Neural progenitor cell (in vitro differentiated cells): Measurements from ENCODE around the gene ENC1. TPM values are rescaled to one million over a fixed set of nuclear protein-coding genes. Genes with fewer than 3 reads are reported as not detected.

ENCODE experiments used
- DNase-seq: peaks from one replicate; pipeline ENCODE4 v3.0.0-alpha.2; 2016; ENCODE audit warnings: low spot score
- H2AFZ ChIP-seq: fragments of 200-600 bp; sonication (generic); replicated peaks from 2 replicates; pipeline ENCODE4 v1.6.1; 2016; ENCODE audit warnings: antibody characterized with exemption
- H3F3A ChIP-seq: fragments of 200-600 bp; sonication (generic); 2 replicates; pipeline ENCODE4 v1.6.1; 2016; ENCODE audit warnings: antibody characterized with exemption, low read depth
- H3K27ac ChIP-seq: fragments of 200-600 bp; sonication (generic); 2 replicates; pipeline ENCODE4 v1.5.1; 2016; ENCODE audit warnings: mild to moderate bottlenecking
- H3K27me3 ChIP-seq: fragments of 200-600 bp; sonication (generic); 2 replicates; pipeline ENCODE4 v1.6.1; 2016; ENCODE audit warnings: mild to moderate bottlenecking, moderate library complexity
- H3K36me3 ChIP-seq: fragments of 200-600 bp; sonication (generic); 2 replicates; pipeline ENCODE4 v1.5.1; 2016
- H3K4me1 ChIP-seq: fragments of 200-600 bp; sonication (generic); 2 replicates; pipeline ENCODE4 v1.6.1; 2016; ENCODE audit warnings: mixed run types
- H3K4me2 ChIP-seq: fragments of 200-600 bp; sonication (generic); 2 replicates; pipeline ENCODE4 v1.6.1; 2016
- H3K4me3 ChIP-seq: fragments of 200-600 bp; sonication (generic); 2 replicates; pipeline ENCODE4 v1.5.1; 2016
- H3K79me2 ChIP-seq: fragments of 200-600 bp; sonication (generic); 2 replicates; pipeline ENCODE4 v1.6.1; 2016; ENCODE audit warnings: low read depth
- H3K9ac ChIP-seq: fragments of 200-600 bp; sonication (generic); 2 replicates; pipeline ENCODE4 v1.6.1; 2016
- H3K9me3 ChIP-seq: fragments of 200-600 bp; sonication (generic); 2 replicates; pipeline ENCODE4 v1.5.1; 2016; ENCODE audit warnings: low read depth
- H4K20me1 ChIP-seq: fragments of 200-600 bp; sonication (generic); 2 replicates; pipeline ENCODE4 v1.6.1; 2016; ENCODE audit warnings: low read depth
- H3K27ac Mint-ChIP-seq: 3 replicates; pipeline ENCODE4 v1.8.0; 2021; ENCODE audit warnings: mixed read lengths
- H3K27me3 Mint-ChIP-seq: 2 replicates; pipeline ENCODE4 v1.8.0; 2022; ENCODE audit warnings: low read depth, mild to moderate bottlenecking, inconsistent platforms, moderate library complexity, mixed read lengths; ENCODE audit not compliant: insufficient read depth
- H3K36me3 Mint-ChIP-seq: 3 replicates; pipeline ENCODE4 v1.8.0; 2021; ENCODE audit warnings: mixed read lengths
- H3K4me1 Mint-ChIP-seq: 3 replicates; pipeline ENCODE4 v1.8.0; 2021; ENCODE audit warnings: mixed read lengths
- H3K4me3 Mint-ChIP-seq: 3 replicates; pipeline ENCODE4 v1.8.0; 2021; ENCODE audit warnings: mild to moderate bottlenecking, moderate library complexity, mixed read lengths
- H3K9me3 Mint-ChIP-seq: 3 replicates; pipeline ENCODE4 v1.8.0; 2020; ENCODE audit warnings: mixed read lengths
- EZH2 ChIP-seq: fragments of 200-600 bp; sonication (generic); IDR thresholded peaks from 2 replicates; pipeline ENCODE4 v1.6.1; 2017; ENCODE audit warnings: antibody characterized with exemption, mild to moderate bottlenecking, moderate library complexity
- EZH2phosphoT487 ChIP-seq: fragments of 200-600 bp; sonication (generic); IDR thresholded peaks from 2 replicates; pipeline ENCODE4 v1.6.1; 2017; ENCODE audit warnings: antibody characterized with exemption
- total RNA-seq: library from RNA; depleted of rRNA; stranded (reverse); fragments of >200 nt; gene quantifications from 2 replicates; pipeline ENCODE4 v1.2.3, GENCODE V29; 2015; ENCODE audit warnings: low replicate concordance
- TF ChIP-seq, protein P1 (sequence below): fragments of 200-600 bp; sonication (generic); IDR thresholded peaks from 2 replicates; pipeline ENCODE4 v1.5.1; 2017; ENCODE audit warnings: antibody characterized with exemption, mild to moderate bottlenecking

ENC1 gene
- total RNA-seq, 1 donor from 2014 or later = 73.8 TPM

DNA sequence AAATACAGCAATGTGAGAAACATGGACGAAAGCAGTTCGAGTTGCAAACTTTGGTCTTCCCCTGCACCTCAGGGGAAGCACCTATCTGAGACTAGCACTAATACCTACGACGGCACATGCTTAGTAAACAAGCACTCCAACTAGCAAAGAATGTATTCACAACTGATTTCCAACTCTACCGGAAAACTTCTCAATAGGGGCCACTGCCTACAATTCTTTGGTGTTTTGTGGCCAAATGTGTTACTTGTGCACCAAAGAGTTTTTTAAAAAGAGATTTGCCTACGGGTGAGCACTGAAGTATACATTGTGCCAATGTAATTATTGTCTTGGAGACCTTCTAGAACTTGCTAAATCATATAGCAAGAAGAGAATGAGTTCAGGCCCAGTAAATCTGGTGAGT is 12.2 kb downstream of the ENC1 start:
- peaks cover 74% of the 10 kb centered on the region for H3F3A ChIP-seq
- no peaks in the 10 kb centered on the region for H3K27me3 ChIP-seq
- peaks cover 60% of the 10 kb centered on the region for H3K79me2 ChIP-seq
- peaks cover 66% of the 10 kb centered on the region for H3K4me1 ChIP-seq
- no peak overlapping the region for H3K9ac ChIP-seq
- no peak overlapping the region for H2AFZ ChIP-seq
- H3K4me3 Mint-ChIP-seq = no peak overlapping the region
- H3K4me1 Mint-ChIP-seq = peaks cover 98% of the 10 kb centered on the region
- H3K9me3 ChIP-seq = no peaks in the 10 kb centered on the region
- H3K4me2 ChIP-seq = peak overlapping the region; percentile 49
- DNase-seq = no peak
- H3K9me3 Mint-ChIP-seq = no peaks in the 10 kb centered on the region
- H3K4me3 ChIP-seq = no peak overlapping the region
- TF ChIP-seq EZH2phosphoT487 = no peak
- TF ChIP-seq, protein P1, sequence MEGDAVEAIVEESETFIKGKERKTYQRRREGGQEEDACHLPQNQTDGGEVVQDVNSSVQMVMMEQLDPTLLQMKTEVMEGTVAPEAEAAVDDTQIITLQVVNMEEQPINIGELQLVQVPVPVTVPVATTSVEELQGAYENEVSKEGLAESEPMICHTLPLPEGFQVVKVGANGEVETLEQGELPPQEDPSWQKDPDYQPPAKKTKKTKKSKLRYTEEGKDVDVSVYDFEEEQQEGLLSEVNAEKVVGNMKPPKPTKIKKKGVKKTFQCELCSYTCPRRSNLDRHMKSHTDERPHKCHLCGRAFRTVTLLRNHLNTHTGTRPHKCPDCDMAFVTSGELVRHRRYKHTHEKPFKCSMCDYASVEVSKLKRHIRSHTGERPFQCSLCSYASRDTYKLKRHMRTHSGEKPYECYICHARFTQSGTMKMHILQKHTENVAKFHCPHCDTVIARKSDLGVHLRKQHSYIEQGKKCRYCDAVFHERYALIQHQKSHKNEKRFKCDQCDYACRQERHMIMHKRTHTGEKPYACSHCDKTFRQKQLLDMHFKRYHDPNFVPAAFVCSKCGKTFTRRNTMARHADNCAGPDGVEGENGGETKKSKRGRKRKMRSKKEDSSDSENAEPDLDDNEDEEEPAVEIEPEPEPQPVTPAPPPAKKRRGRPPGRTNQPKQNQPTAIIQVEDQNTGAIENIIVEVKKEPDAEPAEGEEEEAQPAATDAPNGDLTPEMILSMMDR = no peak
- TF ChIP-seq EZH2 = no peak
- H3K27ac Mint-ChIP-seq = peak overlapping the region; percentile 98
- peaks cover 7% of the 10 kb centered on the region for H3K27me3 Mint-ChIP-seq
- H3K36me3 Mint-ChIP-seq = peaks cover 19% of the 10 kb centered on the region
- peak overlapping the region; percentile 81 for H3K27ac ChIP-seq
- peaks cover 7% of the 10 kb centered on the region for H3K36me3 ChIP-seq
- peaks cover 56% of the 10 kb centered on the region for H4K20me1 ChIP-seq

DNA sequence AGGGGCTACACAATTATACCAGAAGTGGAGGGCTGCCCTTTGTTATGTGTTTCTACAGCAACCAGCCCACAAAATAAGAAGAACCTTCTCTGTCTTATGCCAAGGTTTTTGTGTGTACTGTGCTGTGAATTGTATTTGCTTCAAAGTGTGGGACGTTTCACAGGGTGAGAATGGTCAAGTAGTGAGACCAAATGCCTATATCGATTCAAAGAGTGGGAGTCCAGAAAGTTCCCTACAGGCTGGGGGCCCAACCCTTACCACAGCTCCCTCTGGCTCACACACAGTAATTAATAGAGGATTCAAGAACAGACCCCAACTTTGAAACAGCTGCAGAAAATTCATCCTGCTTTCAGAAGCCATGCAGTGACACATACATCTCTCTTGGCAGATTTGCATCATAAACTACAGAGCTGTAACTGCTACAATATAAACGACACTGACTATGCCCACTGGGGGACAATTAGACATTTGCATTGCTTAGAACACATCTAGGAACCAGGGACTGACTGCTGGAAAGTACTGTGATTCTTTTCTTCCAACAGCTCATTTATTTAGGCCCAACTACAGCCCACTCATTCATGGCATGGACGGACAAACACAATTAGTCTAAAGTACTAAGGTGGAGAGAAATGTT is 12.8 kb downstream of the ENC1 start:
- Mint-ChIP-seq H3K4me3 (peak overlapping the region; percentile 9), H3K27me3 (peaks cover 7% of the 10 kb centered on the region), H3K9me3 (no peaks in the 10 kb centered on the region), H3K36me3 (peaks cover 18% of the 10 kb centered on the region), H3K4me1 (peaks cover 98% of the 10 kb centered on the region), H3K27ac (peak overlapping the region; percentile 98)
- no peak overlapping the region for H2AFZ ChIP-seq
- H3F3A ChIP-seq = peaks cover 68% of the 10 kb centered on the region
- TF ChIP-seq EZH2 = no peak
- no peak for TF ChIP-seq EZH2phosphoT487
- TF ChIP-seq, protein P1 = no peak
- no peaks in the 10 kb centered on the region for H3K27me3 ChIP-seq
- H3K4me3 ChIP-seq = no peak overlapping the region
- H3K9ac ChIP-seq = no peak overlapping the region
- no peaks in the 10 kb centered on the region for H3K9me3 ChIP-seq
- H3K4me2 ChIP-seq = peak overlapping the region; percentile 49
- peaks cover 54% of the 10 kb centered on the region for H3K79me2 ChIP-seq
- H4K20me1 ChIP-seq = peaks cover 50% of the 10 kb centered on the region
- DNase-seq = peak; percentile 29
- peaks cover 66% of the 10 kb centered on the region for H3K4me1 ChIP-seq
- H3K36me3 ChIP-seq = peaks cover 3% of the 10 kb centered on the region
- H3K27ac ChIP-seq = peak overlapping the region; percentile 81

DNA sequence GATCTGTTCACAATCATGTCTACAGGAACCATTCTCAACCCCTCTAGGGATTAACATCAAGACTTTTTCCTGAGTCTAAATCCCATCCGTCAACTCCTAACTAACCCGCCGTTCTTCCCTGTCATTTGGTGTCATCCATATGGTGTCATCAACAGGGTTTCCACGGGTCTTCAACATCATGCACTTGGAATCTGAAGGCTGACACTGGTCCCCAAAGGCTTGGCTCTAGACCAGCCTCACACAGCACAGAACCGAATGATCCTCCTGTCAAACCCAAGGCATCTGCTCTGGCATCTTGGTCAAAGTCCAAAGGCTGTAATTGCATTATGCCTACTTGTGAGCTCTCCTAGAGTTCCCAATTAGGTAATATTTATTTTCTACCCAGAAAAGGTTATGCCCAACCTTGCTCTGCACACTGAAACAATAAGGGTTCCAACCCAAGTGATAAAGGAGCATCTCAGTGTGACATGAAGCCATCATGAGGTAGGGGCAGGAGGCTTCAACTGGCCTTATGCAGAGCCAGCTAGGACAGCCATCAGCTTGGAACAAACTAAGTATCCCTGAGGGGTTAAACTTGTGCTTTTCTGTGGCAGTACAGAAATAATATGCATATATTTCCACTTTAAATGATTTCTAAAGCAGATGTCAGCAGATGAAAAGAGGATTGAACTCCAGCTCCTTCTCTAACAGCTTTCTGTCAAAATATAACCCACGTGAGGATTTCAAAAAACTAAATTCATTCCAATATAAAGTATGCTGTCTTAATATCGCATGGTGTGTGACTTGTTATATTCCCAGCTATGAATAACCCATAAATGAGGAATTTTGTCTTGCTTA is 13.9 kb downstream of the ENC1 start:
- no peak overlapping the region for H3K4me3 Mint-ChIP-seq

More for the DNA sequence above, 13.9 kb downstream of the ENC1 start:
- Mint-ChIP-seq H3K27ac (peak overlapping the region; percentile 98), H3K4me1 (peaks cover 98% of the 10 kb centered on the region), H3K9me3 (no peaks in the 10 kb centered on the region), H3K27me3 (peaks cover 7% of the 10 kb centered on the region), H3K36me3 (peaks cover 15% of the 10 kb centered on the region)
- Histone ChIP-seq H3K4me3 (no peak overlapping the region), H3F3A (peaks cover 57% of the 10 kb centered on the region), H3K4me2 (no peak overlapping the region), H3K9ac (no peak overlapping the region), H3K27ac (peak overlapping the region; percentile 36), H3K36me3 (peaks cover 3% of the 10 kb centered on the region), H3K79me2 (peaks cover 43% of the 10 kb centered on the region), H3K27me3 (no peaks in the 10 kb centered on the region), H3K9me3 (no peaks in the 10 kb centered on the region), H3K4me1 (peaks cover 66% of the 10 kb centered on the region), H4K20me1 (peaks cover 39% of the 10 kb centered on the region), H2AFZ (no peak overlapping the region)
- TF ChIP-seq, protein P1 = no peak
- TF ChIP-seq EZH2phosphoT487 (no peak), EZH2 (no peak)
- no peak for DNase-seq
